Measurements from ENCODE around the gene ZNF394.

The ZNF394 gene

DNA sequence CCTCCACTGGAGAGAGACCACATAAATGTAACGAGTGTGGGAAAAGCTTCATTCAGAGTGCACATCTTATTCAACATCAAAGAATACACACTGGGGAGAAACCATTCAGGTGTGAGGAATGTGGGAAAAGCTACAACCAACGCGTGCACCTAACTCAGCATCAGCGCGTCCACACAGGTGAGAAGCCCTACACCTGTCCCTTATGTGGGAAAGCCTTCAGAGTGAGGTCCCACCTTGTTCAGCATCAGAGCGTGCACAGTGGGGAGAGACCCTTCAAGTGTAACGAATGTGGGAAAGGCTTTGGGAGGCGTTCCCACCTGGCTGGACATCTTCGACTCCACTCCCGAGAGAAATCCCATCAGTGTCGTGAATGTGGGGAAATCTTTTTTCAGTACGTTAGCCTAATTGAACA lies 31.3 kb upstream of the ZNF394 start:
- H3K9me3 ChIP-seq (ENCODE audit: control insufficient read depth, low read length): peaks cover 7% of the 10 kb centered on the region
- peaks cover 13% of the 10 kb centered on the region for H3K36me3 ChIP-seq (ENCODE audit: control insufficient read depth, insufficient read depth, low read length)
- H3K4me1 ChIP-seq: no peaks in the 10 kb centered on the region
- H3K27me3 ChIP-seq (ENCODE audit: control insufficient read depth, insufficient read depth, low read length): no peaks in the 10 kb centered on the region
- no peak overlapping the region for H3K9ac ChIP-seq
- TF ChIP-seq, protein P1, sequence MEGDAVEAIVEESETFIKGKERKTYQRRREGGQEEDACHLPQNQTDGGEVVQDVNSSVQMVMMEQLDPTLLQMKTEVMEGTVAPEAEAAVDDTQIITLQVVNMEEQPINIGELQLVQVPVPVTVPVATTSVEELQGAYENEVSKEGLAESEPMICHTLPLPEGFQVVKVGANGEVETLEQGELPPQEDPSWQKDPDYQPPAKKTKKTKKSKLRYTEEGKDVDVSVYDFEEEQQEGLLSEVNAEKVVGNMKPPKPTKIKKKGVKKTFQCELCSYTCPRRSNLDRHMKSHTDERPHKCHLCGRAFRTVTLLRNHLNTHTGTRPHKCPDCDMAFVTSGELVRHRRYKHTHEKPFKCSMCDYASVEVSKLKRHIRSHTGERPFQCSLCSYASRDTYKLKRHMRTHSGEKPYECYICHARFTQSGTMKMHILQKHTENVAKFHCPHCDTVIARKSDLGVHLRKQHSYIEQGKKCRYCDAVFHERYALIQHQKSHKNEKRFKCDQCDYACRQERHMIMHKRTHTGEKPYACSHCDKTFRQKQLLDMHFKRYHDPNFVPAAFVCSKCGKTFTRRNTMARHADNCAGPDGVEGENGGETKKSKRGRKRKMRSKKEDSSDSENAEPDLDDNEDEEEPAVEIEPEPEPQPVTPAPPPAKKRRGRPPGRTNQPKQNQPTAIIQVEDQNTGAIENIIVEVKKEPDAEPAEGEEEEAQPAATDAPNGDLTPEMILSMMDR (IDR thresholded peaks at IDR 0.05): no peak
- H3K79me2 ChIP-seq: peaks cover 13% of the 10 kb centered on the region
- no peak overlapping the region for H3K27ac ChIP-seq
- no peak overlapping the region for H3K4me3 ChIP-seq (ENCODE audit: low read depth, low read length)
- H3K4me2 ChIP-seq (ENCODE audit: low read length): no peak overlapping the region
- H2AFZ ChIP-seq: no peak overlapping the region

DNA sequence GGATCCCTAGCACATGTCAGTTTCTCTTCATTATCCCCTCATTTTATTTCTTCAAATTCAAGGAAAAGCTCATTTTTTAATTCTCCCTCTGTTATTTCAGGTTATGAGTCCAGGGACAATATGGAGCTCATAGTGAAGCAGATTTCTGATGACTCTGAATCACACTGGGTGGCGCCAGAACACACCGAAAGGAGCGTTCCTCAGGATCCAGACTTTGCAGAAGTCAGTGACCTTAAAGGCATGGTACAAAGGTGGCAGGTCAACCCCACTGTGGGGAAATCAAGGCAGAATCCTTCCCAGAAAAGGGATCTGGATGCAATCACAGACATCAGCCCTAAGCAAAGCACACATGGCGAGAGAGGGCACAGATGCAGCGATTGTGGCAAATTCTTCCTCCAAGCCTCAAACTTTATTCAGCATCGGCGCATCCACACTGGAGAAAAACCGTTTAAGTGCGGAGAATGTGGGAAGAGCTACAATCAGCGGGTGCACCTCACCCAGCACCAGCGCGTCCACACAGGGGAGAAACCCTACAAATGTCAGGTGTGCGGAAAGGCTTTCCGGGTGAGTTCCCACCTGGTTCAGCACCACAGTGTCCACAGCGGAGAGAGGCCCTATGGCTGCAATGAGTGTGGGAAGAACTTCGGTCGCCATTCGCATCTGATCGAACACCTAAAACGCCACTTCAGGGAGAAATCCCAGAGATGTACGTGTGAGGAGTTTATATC lies 25.8 kb upstream of the ZNF394 start:
- no peak overlapping the region for H2AFZ ChIP-seq
- no peaks in the 10 kb centered on the region for H3K79me2 ChIP-seq
- no peak overlapping the region for H3K4me3 ChIP-seq (ENCODE audit: low read depth, low read length)
- no peak overlapping the region for H3K9ac ChIP-seq
- H3K27ac ChIP-seq: no peak overlapping the region
- TF ChIP-seq, protein P1 (IDR thresholded peaks at IDR 0.05): no peak
- no peaks in the 10 kb centered on the region for H3K4me1 ChIP-seq
- no peaks in the 10 kb centered on the region for H3K27me3 ChIP-seq (ENCODE audit: control insufficient read depth, insufficient read depth, low read length)
- no peaks in the 10 kb centered on the region for H3K9me3 ChIP-seq (ENCODE audit: control insufficient read depth, low read length)
- no peak overlapping the region for H3K4me2 ChIP-seq (ENCODE audit: low read length)
- H3K36me3 ChIP-seq (ENCODE audit: control insufficient read depth, insufficient read depth, low read length): no peaks in the 10 kb centered on the region

DNA sequence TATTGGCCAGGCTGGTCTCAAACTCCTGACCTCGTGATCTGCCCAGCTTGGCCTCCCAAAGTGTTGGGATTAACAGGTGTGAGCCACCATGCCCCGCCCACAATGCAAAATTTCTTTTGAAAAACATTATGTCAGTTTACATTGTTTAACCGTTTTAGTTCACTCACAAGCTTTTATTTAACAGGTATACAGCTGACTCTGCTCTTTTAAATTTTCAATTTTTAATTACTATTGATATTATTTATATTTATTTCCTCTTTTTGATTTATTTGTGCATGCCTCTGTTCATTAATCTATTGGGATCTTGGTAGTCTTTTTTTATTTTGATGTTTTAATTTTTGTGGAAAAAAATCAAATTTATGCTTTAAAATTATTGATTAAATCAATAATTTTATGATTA lies 21.3 kb upstream of the ZNF394 start:
- Histone ChIP-seq H3K9ac (no peak overlapping the region), H3K4me3 (ENCODE audit: low read depth, low read length) (no peak overlapping the region), H3K4me2 (ENCODE audit: low read length) (no peak overlapping the region), H2AFZ (no peak overlapping the region), H3K36me3 (ENCODE audit: control insufficient read depth, insufficient read depth, low read length) (no peaks in the 10 kb centered on the region), H3K9me3 (ENCODE audit: control insufficient read depth, low read length) (no peaks in the 10 kb centered on the region), H3K27me3 (ENCODE audit: control insufficient read depth, insufficient read depth, low read length) (no peaks in the 10 kb centered on the region), H3K27ac (no peak overlapping the region), H3K4me1 (no peaks in the 10 kb centered on the region), H3K79me2 (no peaks in the 10 kb centered on the region)
- TF ChIP-seq, protein P1 (IDR thresholded peaks at IDR 0.05): no peak

DNA sequence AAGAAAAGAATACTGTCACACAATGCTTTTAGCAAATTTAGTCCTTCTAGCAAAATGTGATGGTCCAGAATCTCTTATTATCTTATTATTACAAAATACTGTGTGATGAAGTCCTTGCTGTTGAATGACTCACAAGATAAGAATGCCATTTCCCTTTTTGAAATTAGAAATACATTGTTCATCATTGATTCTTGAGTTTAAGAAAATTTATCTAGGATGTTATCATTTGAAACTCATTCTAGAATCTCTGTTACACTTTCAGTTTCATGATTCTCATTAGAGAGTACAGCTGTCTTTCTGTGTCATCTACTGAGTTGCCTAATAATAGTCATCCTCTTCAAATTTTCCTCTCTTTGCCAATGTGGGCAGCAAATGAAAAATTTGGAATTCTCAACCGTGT lies 14.0 kb upstream of the ZNF394 start:
- Histone ChIP-seq H3K27me3 (ENCODE audit: control insufficient read depth, insufficient read depth, low read length) (no peaks in the 10 kb centered on the region), H3K4me2 (ENCODE audit: low read length) (no peak overlapping the region), H3K9me3 (ENCODE audit: control insufficient read depth, low read length) (no peaks in the 10 kb centered on the region), H3K27ac (no peak overlapping the region), H2AFZ (no peak overlapping the region), H3K9ac (no peak overlapping the region), H3K4me3 (ENCODE audit: low read depth, low read length) (no peak overlapping the region), H3K79me2 (peaks cover 20% of the 10 kb centered on the region), H3K4me1 (no peaks in the 10 kb centered on the region), H3K36me3 (ENCODE audit: control insufficient read depth, insufficient read depth, low read length) (no peaks in the 10 kb centered on the region)
- TF ChIP-seq, protein P1 (IDR thresholded peaks at IDR 0.05): no peak

DNA sequence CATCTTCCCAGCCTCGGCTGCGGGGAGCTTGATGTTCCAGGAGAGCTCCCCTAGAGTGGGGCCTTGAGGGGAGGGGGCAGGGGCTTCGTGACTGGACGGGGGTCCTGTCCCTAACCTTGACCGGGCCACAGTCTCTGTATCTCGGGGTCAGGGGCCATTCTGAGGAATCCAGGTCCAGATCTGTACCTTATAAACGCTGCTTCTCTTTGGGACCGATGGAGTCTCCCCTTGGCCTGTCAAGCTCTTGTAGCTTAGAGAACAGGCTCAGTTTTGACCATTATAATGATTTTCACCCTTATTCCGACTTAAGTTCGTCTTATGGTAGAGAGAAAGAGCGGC lies 5.2 kb upstream of the ZNF394 start:
- H2AFZ ChIP-seq: peak overlapping the region; percentile 99
- H3K4me2 ChIP-seq (ENCODE audit: low read length): peak overlapping the region; percentile 86
- H3K4me3 ChIP-seq (ENCODE audit: low read depth, low read length): peak overlapping the region; percentile 97
- TF ChIP-seq, protein P1 (IDR thresholded peaks at IDR 0.05): no peak
- H3K9me3 ChIP-seq (ENCODE audit: control insufficient read depth, low read length): no peaks in the 10 kb centered on the region
- no peaks in the 10 kb centered on the region for H3K36me3 ChIP-seq (ENCODE audit: control insufficient read depth, insufficient read depth, low read length)
- H3K4me1 ChIP-seq: peaks cover 3% of the 10 kb centered on the region
- H3K27me3 ChIP-seq (ENCODE audit: control insufficient read depth, insufficient read depth, low read length): no peaks in the 10 kb centered on the region
- H3K9ac ChIP-seq: peak overlapping the region; percentile 55
- H3K27ac ChIP-seq: peak overlapping the region; percentile 92
- H3K79me2 ChIP-seq: peaks cover 16% of the 10 kb centered on the region

All from parathyroid adenoma (tissue), 2 donors.